GM12891 (cell line): ENCODE data around the gene WDR62.

Experiments used
- PAX5 ChIP-seq: IDR thresholded peaks from 2 replicates; pipeline ENCODE4 v1.6.1; 2011; ENCODE audit warnings: low read length, moderate library complexity, mild to moderate bottlenecking; ENCODE audit not compliant: insufficient read depth, severe bottlenecking
- POLR2A ChIP-seq: IDR thresholded peaks from 2 replicates; pipeline ENCODE4 v1.6.1; 2011; ENCODE audit warnings: low read depth, low read length, control low read depth
- POLR2AphosphoS5 ChIP-seq: IDR thresholded peaks from 2 replicates; pipeline ENCODE4 v1.6.1; 2011; ENCODE audit warnings: low read depth, low read length, control low read depth
- SPI1 ChIP-seq: IDR thresholded peaks from 2 replicates; pipeline ENCODE4 v1.6.1; 2011; ENCODE audit warnings: low read depth, low read length, control low read depth
- TAF1 ChIP-seq: IDR thresholded peaks from 2 replicates; pipeline ENCODE4 v1.6.1; 2011; ENCODE audit warnings: low read depth, low read length, control low read depth

- TF ChIP-seq POLR2A (no peak), SPI1 (no peak), POLR2AphosphoS5 (no peak), TAF1 (no peak), PAX5 (no peak)
These were observed 35.1 kb downstream of the WDR62 start for GRCh38 chr19:36089847-36090246.
